Tibial nerve (tissue), 3 donors: ENCODE data around the gene POPDC2.

Source experiments
- CTCF ChIP-seq, 5 experiments: fragments of 200-600 bp in 3 of 5; fragments of 450-650 bp in 2 of 5; sonication (generic) in 3 of 5; IDR thresholded peaks; one replicate each; pipeline ENCODE4 v1.5.1; 2016 to 2019; ENCODE audit warnings: antibody characterized with exemption in 5 of 5, mild to moderate bottlenecking in 3 of 5, moderate library complexity in 2 of 5
- POLR2A ChIP-seq, 2 donors: fragments of 450-650 bp; IDR thresholded peaks; one replicate each; pipeline ENCODE4 v1.6.1; 2017; ENCODE audit warnings: antibody characterized with exemption in 2 of 2, mild to moderate bottlenecking in 2 of 2, moderate library complexity in 2 of 2

- no peak for TF ChIP-seq CTCF (IDR thresholded peaks at IDR 0.05)
- TF ChIP-seq POLR2A (IDR thresholded peaks at IDR 0.05) = no peak
Measured at GRCh38 chr3:119641416-119641815, 19.0 kb downstream of the POPDC2 start.
